HepG2 (cell line): ENCODE results near the gene PAXIP1. TPM values are rescaled to one million over a fixed set of nuclear protein-coding genes. Genes with fewer than 3 reads are reported as not detected.

Experiments
- ATAC-seq: fragments of 200-7000 bp; cut with Tn5 transposase; 3 replicates; pipeline ENCODE4 v1.9.1; 2020; ENCODE audit warnings: mild to moderate bottlenecking, moderate library complexity
- BruUV-seq: library from RNA; stranded (reverse); fragments of 400-500 nt; replicated peaks from 2 replicates; lab custom pipeline; 2021; lab: Mats Ljungman, UMichigan
- CTCF ChIA-PET: fragments of 300-600 bp; formaldehyde crosslinking; extraction: SDS; loops from one replicate; lab custom pipeline; 2021; ENCODE audit warnings: low total read pairs, inconsistent platforms, low intra/inter-chr PET ratio; lab: Yijun Ruan, JAX
- POLR2A ChIA-PET: fragments of 350-600 bp; sonication (Branson Sonifier 250); formaldehyde crosslinking; loops from one replicate; lab custom pipeline; 2020; ENCODE audit warnings: antibody characterized with exemption, inconsistent platforms; lab: Yijun Ruan, JAX
- DNase-seq: peaks from one replicate; pipeline ENCODE4 v3.0.0-alpha.2; 2015; ENCODE audit warnings: low spot score
- FAIRE-seq: peaks from 3 replicates; lab custom pipeline; 2011; peaks lifted over from hg19 to GRCh38; lab: Jason Lieb, UNC
- H2AFZ ChIP-seq: one replicate; pipeline ENCODE4 v1.6.1; 2011; ENCODE audit warnings: low read length, inconsistent platforms
- H3K27ac ChIP-seq: fragments of 300-600 bp; 3 replicates; pipeline ENCODE4 v1.8.0; 2011; ENCODE audit warnings: mixed run types, mild to moderate bottlenecking, mixed read lengths, low read length, inconsistent platforms; ENCODE audit not compliant: insufficient read depth; ENCODE audit errors: extremely low read length
- H3K27me3 ChIP-seq, 2 experiments: fragments of 200-600 bp in 1 of 2; 2 replicates in 1 of 2; 3 replicates in 1 of 2; pipeline versions ENCODE4 v1.6.0 to v1.8.0; 2011; ENCODE audit warnings: low read length in 2 of 2, mild to moderate bottlenecking in 2 of 2, moderate library complexity in 2 of 2, inconsistent platforms in 1 of 2; ENCODE audit not compliant: insufficient read depth in 2 of 2, control insufficient read depth in 1 of 2
- H3K36me3 ChIP-seq, 2 experiments: fragments of 200-600 bp in 1 of 2; replicated peaks in 1 of 2; 2 replicates in 1 of 2; 3 replicates in 1 of 2; pipeline versions ENCODE4 v1.5.1 to v1.8.0; 2011; ENCODE audit warnings: low read length in 2 of 2, inconsistent platforms in 1 of 2; ENCODE audit not compliant: insufficient read depth in 2 of 2, control insufficient read depth in 1 of 2
- H3K4me1 ChIP-seq: 2 replicates; pipeline ENCODE4 v1.5.1; 2012; ENCODE audit warnings: low read length, inconsistent platforms; ENCODE audit not compliant: insufficient read depth
- H3K4me2 ChIP-seq: 2 replicates; pipeline ENCODE4 v1.6.0; 2011; ENCODE audit warnings: low read depth, low read length, inconsistent platforms
- H3K4me3 ChIP-seq, 3 experiments: fragments of 200-600 bp in 1 of 3; sonication (generic), shearing (Covaris generic) in 1 of 3; replicated peaks in 1 of 3; 2 replicates each; pipeline ENCODE4 v1.5.1; 2011 to 2016; ENCODE audit warnings: low read length in 3 of 3, inconsistent platforms in 2 of 3, low read depth in 2 of 3, mild to moderate bottlenecking in 2 of 3, control low read depth in 1 of 3, mixed read lengths in 1 of 3; ENCODE audit not compliant: insufficient read depth in 1 of 3
- H3K79me2 ChIP-seq: one replicate; pipeline ENCODE4 v1.6.1; 2011; ENCODE audit warnings: low read length, inconsistent platforms; ENCODE audit not compliant: insufficient read depth
- H3K9ac ChIP-seq: 2 replicates; pipeline ENCODE4 v1.6.0; 2011; ENCODE audit warnings: mild to moderate bottlenecking, low read depth, low read length, inconsistent platforms; ENCODE audit not compliant: insufficient read depth
- H3K9me3 ChIP-seq: 2 replicates; pipeline ENCODE4 v1.5.1; 2012; ENCODE audit warnings: mild to moderate bottlenecking, low read length
- H4K20me1 ChIP-seq: 2 replicates; pipeline ENCODE4 v1.6.0; 2011; ENCODE audit warnings: inconsistent platforms, mild to moderate bottlenecking, low read length, moderate library complexity; ENCODE audit not compliant: insufficient read depth
- ATF2 ChIP-seq: sonication (generic); formaldehyde crosslinking; IDR thresholded peaks from 2 replicates; pipeline ENCODE4 v1.4.0; 2020; ENCODE audit warnings: missing genetic modification reagents
- BHLHE40 ChIP-seq: IDR thresholded peaks from 2 replicates; pipeline ENCODE4 v1.6.1; 2011; ENCODE audit warnings: low read length, improper control_type of control experiment
- CSRNP1 ChIP-seq: sonication (generic); formaldehyde crosslinking; IDR thresholded peaks from 2 replicates; pipeline ENCODE4 v1.8.1; 2023; ENCODE audit warnings: mild to moderate bottlenecking, missing genetic modification reagents
- FOXM1 ChIP-seq: sonication (generic); formaldehyde crosslinking; IDR thresholded peaks from 2 replicates; pipeline ENCODE4 v1.5.0; 2020; ENCODE audit warnings: missing genetic modification reagents
- KLF11 ChIP-seq: IDR thresholded peaks from 2 replicates; pipeline ENCODE4 v1.6.1; 2016; ENCODE audit warnings: missing compliant biosample characterization
- MAFK ChIP-seq, 2 experiments: IDR thresholded peaks in 1 of 2; conservative IDR thresholded peaks in 1 of 2; 2 replicates each; pipeline ENCODE4 v1.6.1; 2011; ENCODE audit warnings: improper control_type of control experiment in 2 of 2, low read length in 2 of 2
- MTERF4 ChIP-seq: sonication (generic); formaldehyde crosslinking; IDR thresholded peaks from 2 replicates; pipeline ENCODE4 v1.8.0; 2023; ENCODE audit warnings: mild to moderate bottlenecking, missing genetic modification reagents
- NR2F6 ChIP-seq, 2 experiments: IDR thresholded peaks; 2 replicates each; pipeline ENCODE4 v1.6.1; 2016; ENCODE audit warnings: antibody characterized with exemption in 1 of 2, mild to moderate bottlenecking in 1 of 2
- REL ChIP-seq: sonication (generic); formaldehyde crosslinking; conservative IDR thresholded peaks from 2 replicates; pipeline ENCODE4 v1.8.0; 2022; ENCODE audit warnings: mild to moderate bottlenecking, missing genetic modification reagents, moderate library complexity
- SNAPC4 ChIP-seq: sonication (generic); formaldehyde crosslinking; IDR thresholded peaks from 2 replicates; pipeline ENCODE4 v1.4.0; 2020; ENCODE audit warnings: mild to moderate bottlenecking, missing genetic modification reagents
- USF2 ChIP-seq, 2 experiments: sonication (generic) in 1 of 2; formaldehyde crosslinking in 1 of 2; IDR thresholded peaks; 2 replicates each; pipeline versions ENCODE4 v1.5.1 to v1.6.1; 2011 to 2020; ENCODE audit warnings: borderline replicate concordance in 1 of 2, low read depth in 1 of 2, low read length in 1 of 2, mild to moderate bottlenecking in 1 of 2, missing genetic modification reagents in 1 of 2, moderate library complexity in 1 of 2
- ZNF607 ChIP-seq: sonication (generic); formaldehyde crosslinking; IDR thresholded peaks from 2 replicates; pipeline ENCODE4 v1.5.1; 2020; ENCODE audit warnings: missing genetic modification reagents, mild to moderate bottlenecking, borderline replicate concordance
- whole genome bisulfite sequencing: methylation state at CpG from one replicate; pipeline ENCODE4 v1.1.6; 2017; ENCODE audit warnings: low lambda C conversion rate; 5-methylcytosine and 5-hydroxymethylcytosine counted together
- in situ Hi-C: cut with HindIII; loops from 2 replicates; pipeline ENCODE4 v1.10.0; 2017; ENCODE audit warnings: low pct_unique_long_range_greater_than_20kb; ENCODE audit not compliant: extremely low pct_ligation_motif_present
- intact Hi-C: fragments of 100-400 bp; cut with micrococcal nuclease; formaldehyde crosslinking; loops from one replicate; pipeline ENCODE4 v1.10.0; 2022; ENCODE audit not compliant: unreplicated experiment
- polyA plus RNA-seq, 8 experiments: library from polyadenylated mRNA; depleted of rRNA in 3 of 8; stranded (reverse) in 7 of 8; unstranded in 1 of 8; fragments of >200 nt; fragmentation: Illumina TruSeq in 4 of 8; extraction: Trizol in 4 of 8; gene quantifications; 2 replicates each; pipeline versions ENCODE4 v1.2.1 to v1.2.3, GENCODE V29; 2011 to 2016; ENCODE audit warnings: low read depth in 4 of 8, missing spikeins in 1 of 8, mixed read lengths in 1 of 8; ENCODE audit not compliant: insufficient read depth in 1 of 8
- total RNA-seq, 5 experiments: library from RNA; depleted of rRNA; stranded (reverse); fragments of >200 nt; fragmentation: Illumina TruSeq; extraction: Trizol; gene quantifications; 2 replicates each; pipeline ENCODE4 v1.2.3, GENCODE V29; 2016; ENCODE audit warnings: low read depth in 1 of 5

The PAXIP1 gene
- total and polyA plus RNA-seq, 2 of the 13 experiments (the other 11 are each of a cell fraction or from before 2014, with no cell fraction given), result 11.6 to 16.2 TPM

- intact Hi-C loops (no loop called here), in situ Hi-C loops (no loop called here)
- Histone ChIP-seq H3K36me3 (peaks cover 2 to 29% of the 10 kb centered on the region in 2 experiments; a peak in 4 of 5 replicates), H3K27ac (no peak overlapping the region), H3K9me3 (0 out of 2 replicates have a peak, but pooled peaks cover 3% of the 10 kb centered on the region), H4K20me1 (no peaks in the 10 kb centered on the region), H3K4me1 (no peaks in the 10 kb centered on the region), H3K79me2 (no peaks in the 10 kb centered on the region), H3K27me3 (no peaks in the 10 kb centered on the region), H3K4me2 (no peak overlapping the region), H3K9ac (no peak overlapping the region), H2AFZ (no peak overlapping the region), H3K4me3 (no peak overlapping the region)
- 95% methylated on average over 2 of the region's 2 CpGs for WGBS
- ChIA-PET POLR2A (no interaction called here), CTCF (no interaction called here)
- FAIRE-seq (no peak), DNase-seq (no peak), ATAC-seq (no peak)
- no TSS peak for BruUV-seq
- TF ChIP-seq REL (CRISPR knock-in tag) (no peak), CSRNP1 (CRISPR knock-in tag) (no peak), MAFK (conservative IDR thresholded peaks at IDR 0.05 in 1 of 2, IDR thresholded peaks at IDR 0.05 in 1 of 2; ENCODE audit: low read length in 2 of 2) (no peak), KLF11 (CRISPR knock-in tag) (no peak), BHLHE40 (no peak), ZNF607 (CRISPR knock-in tag) (no peak), USF2 (IDR thresholded peaks at IDR 0.05; ENCODE audit: low read depth, low read length) (no peak), USF2 (CRISPR knock-in tag; IDR thresholded peaks at IDR 0.05; ENCODE audit: borderline replicate concordance) (no peak), SNAPC4 (CRISPR knock-in tag) (no peak), ATF2 (CRISPR knock-in tag) (no peak), FOXM1 (CRISPR knock-in tag) (no peak), MTERF4 (CRISPR knock-in tag) (no peak), NR2F6 (IDR thresholded peaks at IDR 0.05) (no peak), NR2F6 (CRISPR knock-in tag; IDR thresholded peaks at IDR 0.05) (no peak)
These were observed 60.2 kb downstream of the PAXIP1 start for GRCh38 chr7:154942691-154943090.
